Activated B cell treated with CpG ODN at 0.5 μM for 24 hours (primary cell): Measurements from ENCODE around the gene ELMOD2. TPM values are rescaled to one million over a fixed set of nuclear protein-coding genes. Genes with fewer than 3 reads are reported as not detected.
A peak's percentile ranks its signal among the peaks of the same experiment; 100 is the strongest.

ENCODE experiments used
- ATAC-seq: fragments of 200-7000 bp; cut with Tn5 transposase; one replicate; pipeline ENCODE4 v1.10.0; 2021; ENCODE audit warnings: low read depth, mild to moderate bottlenecking, moderate library complexity
- CTCF ChIA-PET: fragments of 350-600 bp; sonication (Branson Sonifier 250); formaldehyde crosslinking; loops from one replicate; lab custom pipeline; 2021; ENCODE audit warnings: antibody characterized with exemption; lab: Charles Lee
- POLR2A ChIA-PET: fragments of 350-600 bp; sonication (Branson Sonifier 250); formaldehyde crosslinking; loops from one replicate; lab custom pipeline; 2021; ENCODE audit warnings: antibody characterized with exemption; lab: Charles Lee
- DNase-seq: peaks from one replicate; pipeline ENCODE4 v3.0.0; 2022
- H3K27ac Mint-ChIP-seq: one replicate; pipeline ENCODE4 v1.8.0; 2020; ENCODE audit warnings: mixed read lengths
- H3K27me3 Mint-ChIP-seq: one replicate; pipeline ENCODE4 v1.8.0; 2021; ENCODE audit warnings: mixed read lengths
- H3K36me3 Mint-ChIP-seq: one replicate; pipeline ENCODE4 v1.8.0; 2021; ENCODE audit warnings: low read depth, mixed read lengths
- H3K4me1 Mint-ChIP-seq: one replicate; pipeline ENCODE4 v1.8.0; 2021; ENCODE audit warnings: mixed read lengths
- H3K4me3 Mint-ChIP-seq: one replicate; pipeline ENCODE4 v1.8.0; 2020; ENCODE audit warnings: mild to moderate bottlenecking, mixed read lengths
- H3K9me3 Mint-ChIP-seq: one replicate; pipeline ENCODE4 v1.8.0; 2020; ENCODE audit warnings: mixed read lengths
- CTCF ChIP-seq: fragments of 200-600 bp; IDR thresholded peaks from one replicate; pipeline ENCODE4 v1.8.0; 2022; ENCODE audit warnings: antibody characterized with exemption, mild to moderate bottlenecking
- intact Hi-C: fragments of 100-400 bp; cut with micrococcal nuclease; formaldehyde crosslinking; loops from one replicate; pipeline ENCODE4 v1.15.1; 2024
- total RNA-seq: library from RNA; stranded (reverse); gene quantifications from 2 replicates; pipeline ENCODE4 v1.2.3, GENCODE V29; 2022

ELMOD2 gene
- total RNA-seq, 1 donor from 2014 or later, result 20.8 TPM

GRCh38 chr4:140557831-140558435, 34.0 kb downstream of the ELMOD2 start:
- Mint-ChIP-seq H3K27ac (no peak overlapping the region), H3K4me1 (peaks cover 18% of the 10 kb centered on the region), H3K36me3 (no peaks in the 10 kb centered on the region), H3K9me3 (no peaks in the 10 kb centered on the region), H3K4me3 (no peak overlapping the region), H3K27me3 (peaks cover 29% of the 10 kb centered on the region)
- POLR2A ChIA-PET, result interaction anchor here (1.0 to 1.7 kb wide), 2 partner anchors 9 to 186 kb away, joined by 3 to 10 read pairs; partner anchors contain the start of gene UCP1
- ATAC-seq, result no peak
- intact Hi-C loops, result loop anchor here (1.0 to 5.0 kb wide), 2 partner anchors 9 to 406 kb away; partner anchors contain the start of gene MAML3
- no peak for TF ChIP-seq CTCF
- CTCF ChIA-PET, result interaction anchor here (2.1 kb wide), 1 partner anchor 52 kb away, joined by 9 read pairs; no protein-coding TSS in a partner anchor
- DNase-seq, result no peak

- Mint-ChIP-seq H3K4me3 (no peak overlapping the region), H3K27ac (no peak overlapping the region), H3K9me3 (no peaks in the 10 kb centered on the region), H3K27me3 (peaks cover 33% of the 10 kb centered on the region), H3K4me1 (peaks cover 18% of the 10 kb centered on the region), H3K36me3 (no peaks in the 10 kb centered on the region)
- DNase-seq (no peak), ATAC-seq (no peak)
- POLR2A ChIA-PET, result no interaction called here
- CTCF ChIA-PET, result no interaction called here
- no peak for TF ChIP-seq CTCF
- intact Hi-C loops, result loop anchor here (5.0 kb wide), 1 partner anchor 407 kb away; the partner anchor contains the start of gene MAML3
Observed at GRCh38 chr4:140559696-140560095, 35.7 kb downstream of the ELMOD2 start.

GRCh38 chr4:140568507-140569306, 44.7 kb downstream of the ELMOD2 start, which contains the start of gene UCP1:
UCP1 (minus strand) TSS chr4:140568961; CDS start chr4:140568729, 232 bp downstream.
- TF ChIP-seq CTCF, result no peak
- intact Hi-C loops, result no loop called here
- Mint-ChIP-seq H3K4me3 (peak within 1 kb of the TSS; percentile 81), H3K4me1 (peaks cover 23% of the 10 kb centered on the region), H3K36me3 (no peaks in the 10 kb centered on the region), H3K9me3 (peaks cover 8% of the 10 kb centered on the region), H3K27ac (no peak within 1 kb of the TSS), H3K27me3 (peaks cover 38% of the 10 kb centered on the region)
- CTCF ChIA-PET, result no interaction called here
- DNase-seq (peak; percentile 24), ATAC-seq (peak; percentile 52)
- POLR2A ChIA-PET, result interaction anchor here (1.0 to 3.7 kb wide), 2 partner anchors 12 to 195 kb away, joined by 3 to 10 read pairs; partner anchors contain the start of gene SCOC

GRCh38 chr4:140569307-140569638, 45.3 kb downstream of the ELMOD2 start:
- peaks cover 8% of the 10 kb centered on the region for H3K9me3 Mint-ChIP-seq
- no peak for TF ChIP-seq CTCF
- intact Hi-C loops, result no loop called here
- no peak for ATAC-seq
- ChIA-PET CTCF (no interaction called here), POLR2A (interaction anchor here (1.0 to 3.7 kb wide), 2 partner anchors 12 to 196 kb away, joined by 3 to 10 read pairs; partner anchors contain the start of gene SCOC)
- H3K36me3 Mint-ChIP-seq, result no peaks in the 10 kb centered on the region
- H3K4me1 Mint-ChIP-seq, result peaks cover 23% of the 10 kb centered on the region
- no peak for DNase-seq
- peaks cover 39% of the 10 kb centered on the region for H3K27me3 Mint-ChIP-seq
- peak overlapping the region; percentile 81 for H3K4me3 Mint-ChIP-seq
- H3K27ac Mint-ChIP-seq, result no peak overlapping the region

GRCh38 chr4:140571620-140572019, 47.7 kb downstream of the ELMOD2 start:
- intact Hi-C loops, result no loop called here
- no peak for TF ChIP-seq CTCF
- Mint-ChIP-seq H3K4me1 (peaks cover 23% of the 10 kb centered on the region), H3K9me3 (peaks cover 8% of the 10 kb centered on the region), H3K27ac (no peak overlapping the region), H3K4me3 (no peak overlapping the region), H3K36me3 (no peaks in the 10 kb centered on the region), H3K27me3 (peaks cover 52% of the 10 kb centered on the region)
- ChIA-PET CTCF (no interaction called here), POLR2A (no interaction called here)
- DNase-seq (no peak), ATAC-seq (no peak)
